IPS-15b (cell line): ENCODE measurements around the gene MEIOSIN.

Experiments
- H3K27me3 ChIP-seq: one replicate; pipeline ENCODE4 v1.6.1; 2013; ENCODE audit warnings: low read length; ENCODE audit not compliant: control insufficient read depth, insufficient read depth
- H3K36me3 ChIP-seq: one replicate; pipeline ENCODE4 v1.6.1; 2013; ENCODE audit warnings: low read length; ENCODE audit not compliant: control insufficient read depth, insufficient read depth
- H3K4me1 ChIP-seq: one replicate; pipeline ENCODE4 v1.6.1; 2013; ENCODE audit warnings: mild to moderate bottlenecking, low read length; ENCODE audit not compliant: control insufficient read depth, insufficient read depth
- H3K4me3 ChIP-seq: one replicate; pipeline ENCODE4 v1.5.1; 2013; ENCODE audit warnings: low read depth, low read length
- H3K9ac ChIP-seq: one replicate; pipeline ENCODE4 v1.6.1; 2013; ENCODE audit warnings: low read depth, mild to moderate bottlenecking, low read length
- H3K9me3 ChIP-seq: one replicate; pipeline ENCODE4 v1.6.1; 2013; ENCODE audit warnings: mild to moderate bottlenecking, low read length; ENCODE audit not compliant: control insufficient read depth, insufficient read depth

The MEIOSIN gene

GRCh38 chr19:45777395-45777961, 44.2 kb downstream of the MEIOSIN start:
- Histone ChIP-seq H3K9me3 (no peaks in the 10 kb centered on the region), H3K9ac (no peak overlapping the region), H3K36me3 (peaks cover 14% of the 10 kb centered on the region), H3K4me1 (peaks cover 8% of the 10 kb centered on the region), H3K4me3 (no peak overlapping the region), H3K27me3 (peaks cover 9% of the 10 kb centered on the region)

GRCh38 chr19:45778010-45778661, 44.9 kb downstream of the MEIOSIN start:
- H3K4me3 ChIP-seq, result no peak overlapping the region
- peaks cover 9% of the 10 kb centered on the region for H3K27me3 ChIP-seq
- H3K4me1 ChIP-seq, result peaks cover 8% of the 10 kb centered on the region
- peaks cover 14% of the 10 kb centered on the region for H3K36me3 ChIP-seq
- H3K9me3 ChIP-seq, result no peaks in the 10 kb centered on the region
- no peak overlapping the region for H3K9ac ChIP-seq

DNA sequence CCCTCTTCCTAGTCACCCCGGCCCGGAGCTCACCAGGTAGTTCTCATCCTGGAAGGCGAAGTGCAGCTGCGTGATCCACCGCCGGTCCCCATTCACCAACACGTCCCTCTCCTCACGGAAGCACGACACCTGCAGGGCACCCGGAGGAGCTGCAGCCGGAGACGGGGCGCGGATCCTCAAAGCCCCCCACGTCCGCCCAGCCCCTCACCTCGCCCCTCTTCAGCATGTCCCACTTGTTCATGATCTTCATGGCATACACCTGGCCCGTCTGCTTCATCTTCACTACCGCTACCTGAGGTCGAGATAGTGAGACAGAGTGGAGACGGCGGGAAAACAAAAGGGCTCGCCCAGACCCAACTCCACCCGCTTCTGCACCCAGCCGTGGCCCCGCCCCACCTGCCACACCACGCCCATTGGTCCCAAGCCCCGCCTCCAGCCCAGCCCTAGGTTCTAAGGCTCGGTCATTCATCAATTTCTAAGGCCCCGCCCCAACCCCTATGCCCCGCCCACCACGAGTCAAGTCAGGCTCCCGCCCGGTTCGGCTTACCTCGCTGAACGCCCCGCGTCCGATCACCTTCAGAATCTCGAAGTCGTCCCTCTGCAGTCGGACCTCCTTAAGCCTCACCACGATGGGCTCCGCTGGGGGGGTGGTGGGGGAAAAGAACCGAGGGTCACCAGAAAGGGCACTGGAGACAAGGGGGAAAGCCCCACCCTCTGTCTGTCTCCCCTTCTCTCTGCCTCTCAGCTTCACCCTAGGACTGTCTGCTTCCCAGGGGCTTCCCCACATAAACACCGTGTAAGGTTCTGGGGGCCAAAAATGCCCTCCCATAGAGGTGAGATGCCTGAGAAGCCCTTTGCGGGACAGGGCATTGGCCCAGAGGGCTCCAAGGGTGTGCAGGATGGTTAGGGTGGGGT, 46.2 kb downstream of the MEIOSIN start:
- Histone ChIP-seq H3K9ac (peak overlapping the region; percentile 65), H3K4me3 (peak overlapping the region; percentile 71), H3K4me1 (peaks cover 8% of the 10 kb centered on the region), H3K36me3 (peaks cover 14% of the 10 kb centered on the region), H3K27me3 (peaks cover 9% of the 10 kb centered on the region), H3K9me3 (no peaks in the 10 kb centered on the region)

- H3K27me3 ChIP-seq, result peaks cover 9% of the 10 kb centered on the region
- H3K4me3 ChIP-seq, result peak overlapping the region; percentile 71
- H3K9ac ChIP-seq, result no peak overlapping the region
- H3K36me3 ChIP-seq, result peaks cover 14% of the 10 kb centered on the region
- no peaks in the 10 kb centered on the region for H3K9me3 ChIP-seq
- peaks cover 8% of the 10 kb centered on the region for H3K4me1 ChIP-seq
Observed at GRCh38 chr19:45780146-45780447, 46.9 kb downstream of the MEIOSIN start.

DNA sequence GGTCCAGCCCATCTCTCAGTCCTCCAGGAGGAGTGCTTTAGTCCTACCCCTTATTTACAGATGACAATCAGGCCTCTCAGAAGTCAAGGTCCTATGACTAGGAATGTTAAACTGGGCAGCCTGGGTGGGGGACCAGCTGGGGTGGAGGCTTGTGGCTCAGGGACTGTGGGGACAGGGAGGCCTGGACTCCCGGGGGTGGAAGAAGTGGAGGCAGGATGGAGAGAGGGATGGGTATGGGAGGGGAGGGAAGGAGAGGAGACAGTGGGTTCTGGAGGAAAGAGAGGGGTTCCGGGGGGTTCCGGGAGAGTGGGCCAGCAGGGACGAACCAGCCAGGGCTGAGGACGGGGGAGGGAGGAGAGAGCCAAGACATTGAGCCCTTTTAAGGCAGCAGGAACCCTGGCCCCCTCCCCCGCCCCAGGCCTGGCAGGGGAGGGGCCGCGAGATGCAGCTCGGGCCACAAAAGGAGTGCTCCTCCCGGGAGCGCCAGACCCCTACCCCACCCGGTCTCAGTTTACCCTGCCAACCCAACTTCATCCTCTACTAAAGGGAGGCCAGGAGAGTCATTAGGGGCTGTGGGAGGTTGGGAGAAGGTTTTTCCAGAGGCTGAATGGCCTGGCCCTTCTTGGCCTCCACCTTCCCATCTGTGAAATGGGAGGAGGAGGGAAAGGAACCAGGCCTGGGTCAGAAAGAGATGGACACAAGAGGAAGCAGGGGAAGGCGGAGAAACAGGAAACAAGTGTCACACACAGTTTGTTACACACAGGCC, 47.4 kb downstream of the MEIOSIN start:
- Histone ChIP-seq H3K4me1 (peaks cover 8% of the 10 kb centered on the region), H3K36me3 (peaks cover 18% of the 10 kb centered on the region), H3K9me3 (no peaks in the 10 kb centered on the region), H3K27me3 (peaks cover 9% of the 10 kb centered on the region), H3K9ac (no peak overlapping the region), H3K4me3 (no peak overlapping the region)

- Histone ChIP-seq H3K4me1 (peaks cover 8% of the 10 kb centered on the region), H3K4me3 (no peak overlapping the region), H3K9ac (no peak overlapping the region), H3K27me3 (peaks cover 9% of the 10 kb centered on the region), H3K9me3 (no peaks in the 10 kb centered on the region), H3K36me3 (peaks cover 26% of the 10 kb centered on the region)
Observed at GRCh38 chr19:45781214-45782161, 48.2 kb downstream of the MEIOSIN start.

DNA sequence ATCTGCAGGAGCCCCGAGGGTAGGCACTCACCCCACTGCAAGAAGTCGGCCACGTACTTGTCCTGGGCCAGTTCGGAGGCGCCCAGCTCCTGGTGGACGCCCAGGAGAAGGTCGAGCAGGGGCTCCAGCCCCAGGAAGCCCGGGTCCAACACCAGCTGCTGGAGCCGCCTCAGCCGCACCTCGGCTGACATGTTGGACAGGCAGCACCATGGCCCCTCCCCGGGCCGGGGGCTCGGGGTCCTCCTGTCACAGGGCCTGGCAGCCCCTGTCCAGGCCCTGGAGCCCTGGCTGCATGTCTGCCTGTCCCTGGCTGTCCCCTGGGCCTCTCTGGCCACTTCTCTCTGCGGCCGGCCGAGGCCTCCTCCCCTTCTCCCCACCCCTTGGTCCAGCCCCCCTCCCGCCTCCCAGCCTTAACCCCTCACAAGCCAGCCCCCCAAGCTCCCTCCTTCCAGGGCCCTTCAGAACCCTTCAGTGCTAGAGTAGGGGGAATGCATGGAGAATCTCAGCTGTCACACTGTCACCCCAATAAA, 49.0 kb downstream of the MEIOSIN start, which contains the start of gene DMPK:
Gene DMPK, minus strand, starts transcription at position 329 of the 530 bp plus-strand sequence. Its CDS starts 138 bp downstream, at position 191.
- Histone ChIP-seq H3K4me3 (no peak within 1 kb of the TSS), H3K9me3 (no peaks in the 10 kb centered on the region), H3K4me1 (peaks cover 8% of the 10 kb centered on the region), H3K9ac (no peak within 1 kb of the TSS), H3K27me3 (peaks cover 9% of the 10 kb centered on the region), H3K36me3 (peaks cover 27% of the 10 kb centered on the region)

- H3K4me3 ChIP-seq, result no peak overlapping the region
- H3K4me1 ChIP-seq, result peaks cover 8% of the 10 kb centered on the region
- peaks cover 21% of the 10 kb centered on the region for H3K36me3 ChIP-seq
- no peak overlapping the region for H3K9ac ChIP-seq
- peaks cover 9% of the 10 kb centered on the region for H3K27me3 ChIP-seq
- H3K9me3 ChIP-seq, result no peaks in the 10 kb centered on the region
Observed at GRCh38 chr19:45782820-45783785, 49.9 kb downstream of the MEIOSIN start.

GRCh38 chr19:45784096-45784495, 50.9 kb downstream of the MEIOSIN start:
- no peaks in the 10 kb centered on the region for H3K9me3 ChIP-seq
- H3K4me1 ChIP-seq, result peaks cover 8% of the 10 kb centered on the region
- H3K36me3 ChIP-seq, result peaks cover 26% of the 10 kb centered on the region
- no peak overlapping the region for H3K9ac ChIP-seq
- peaks cover 9% of the 10 kb centered on the region for H3K27me3 ChIP-seq
- H3K4me3 ChIP-seq, result no peak overlapping the region

GRCh38 chr19:45785097-45785496, 51.9 kb downstream of the MEIOSIN start:
- peaks cover 3% of the 10 kb centered on the region for H3K4me1 ChIP-seq
- no peak overlapping the region for H3K9ac ChIP-seq
- H3K4me3 ChIP-seq, result no peak overlapping the region
- no peaks in the 10 kb centered on the region for H3K9me3 ChIP-seq
- peaks cover 26% of the 10 kb centered on the region for H3K36me3 ChIP-seq
- peaks cover 6% of the 10 kb centered on the region for H3K27me3 ChIP-seq
